ENCODE data around the gene EMILIN2.

EMILIN2 gene

DNA sequence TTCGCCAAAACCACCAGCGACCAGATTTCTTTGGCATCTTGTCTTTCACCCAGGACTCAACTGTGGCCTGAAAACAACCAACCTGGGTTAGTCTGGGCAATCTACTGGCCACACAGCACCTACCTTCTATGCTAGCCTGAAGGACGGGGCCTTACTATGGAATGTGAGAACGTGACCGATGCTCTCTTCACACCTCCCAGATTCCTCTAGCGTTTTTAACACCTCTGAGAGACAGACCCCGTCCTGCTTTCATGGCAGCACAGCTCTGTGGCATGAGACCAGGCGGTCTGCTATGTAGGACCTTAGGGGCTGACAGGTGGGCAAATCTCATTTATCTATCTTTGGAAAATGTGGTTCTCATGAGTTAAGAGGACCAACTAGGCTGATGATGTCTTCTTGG, 80.9 kb downstream of the EMILIN2 start:
- H2AFZ ChIP-seq (ENCODE audit: low read length): no peak overlapping the region
- no peak overlapping the region for H3K4me3 ChIP-seq (ENCODE audit: low read depth, low read length, poor library complexity, severe bottlenecking)
- no peaks in the 10 kb centered on the region for H3F3A ChIP-seq (ENCODE audit: insufficient read depth, low read length)
- no peaks in the 10 kb centered on the region for H3K27me3 ChIP-seq (ENCODE audit: insufficient read depth, low read length)
- TF ChIP-seq, protein P1, sequence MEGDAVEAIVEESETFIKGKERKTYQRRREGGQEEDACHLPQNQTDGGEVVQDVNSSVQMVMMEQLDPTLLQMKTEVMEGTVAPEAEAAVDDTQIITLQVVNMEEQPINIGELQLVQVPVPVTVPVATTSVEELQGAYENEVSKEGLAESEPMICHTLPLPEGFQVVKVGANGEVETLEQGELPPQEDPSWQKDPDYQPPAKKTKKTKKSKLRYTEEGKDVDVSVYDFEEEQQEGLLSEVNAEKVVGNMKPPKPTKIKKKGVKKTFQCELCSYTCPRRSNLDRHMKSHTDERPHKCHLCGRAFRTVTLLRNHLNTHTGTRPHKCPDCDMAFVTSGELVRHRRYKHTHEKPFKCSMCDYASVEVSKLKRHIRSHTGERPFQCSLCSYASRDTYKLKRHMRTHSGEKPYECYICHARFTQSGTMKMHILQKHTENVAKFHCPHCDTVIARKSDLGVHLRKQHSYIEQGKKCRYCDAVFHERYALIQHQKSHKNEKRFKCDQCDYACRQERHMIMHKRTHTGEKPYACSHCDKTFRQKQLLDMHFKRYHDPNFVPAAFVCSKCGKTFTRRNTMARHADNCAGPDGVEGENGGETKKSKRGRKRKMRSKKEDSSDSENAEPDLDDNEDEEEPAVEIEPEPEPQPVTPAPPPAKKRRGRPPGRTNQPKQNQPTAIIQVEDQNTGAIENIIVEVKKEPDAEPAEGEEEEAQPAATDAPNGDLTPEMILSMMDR (IDR thresholded peaks at IDR 0.05; ENCODE audit: low read length): no peak
- TF ChIP-seq EZH2 (IDR thresholded peaks at IDR 0.05; ENCODE audit: borderline replicate concordance, low read length): no peak
- no peak overlapping the region for H3K9ac ChIP-seq (ENCODE audit: low read length)
- no peak overlapping the region for H3K27ac ChIP-seq (ENCODE audit: low read depth, low read length, poor library complexity, severe bottlenecking)
- H3K4me1 ChIP-seq (ENCODE audit: insufficient read depth, low read length, severe bottlenecking): peaks cover 19% of the 10 kb centered on the region
- H3K9me3 ChIP-seq (ENCODE audit: low read length): no peaks in the 10 kb centered on the region
- H3K36me3 ChIP-seq (ENCODE audit: insufficient read depth, low read length): peaks cover 18% of the 10 kb centered on the region; the same call in 1 of the 2 replicates
- no peaks in the 10 kb centered on the region for H3K9me2 ChIP-seq (ENCODE audit: low read depth, low read length)
- H3K79me2 ChIP-seq (ENCODE audit: insufficient read depth, low read length): no peaks in the 10 kb centered on the region
- no peaks in the 10 kb centered on the region for H4K20me1 ChIP-seq (ENCODE audit: insufficient read depth, low read length)
- no peak overlapping the region for H3K4me2 ChIP-seq (ENCODE audit: low read length)

DNA sequence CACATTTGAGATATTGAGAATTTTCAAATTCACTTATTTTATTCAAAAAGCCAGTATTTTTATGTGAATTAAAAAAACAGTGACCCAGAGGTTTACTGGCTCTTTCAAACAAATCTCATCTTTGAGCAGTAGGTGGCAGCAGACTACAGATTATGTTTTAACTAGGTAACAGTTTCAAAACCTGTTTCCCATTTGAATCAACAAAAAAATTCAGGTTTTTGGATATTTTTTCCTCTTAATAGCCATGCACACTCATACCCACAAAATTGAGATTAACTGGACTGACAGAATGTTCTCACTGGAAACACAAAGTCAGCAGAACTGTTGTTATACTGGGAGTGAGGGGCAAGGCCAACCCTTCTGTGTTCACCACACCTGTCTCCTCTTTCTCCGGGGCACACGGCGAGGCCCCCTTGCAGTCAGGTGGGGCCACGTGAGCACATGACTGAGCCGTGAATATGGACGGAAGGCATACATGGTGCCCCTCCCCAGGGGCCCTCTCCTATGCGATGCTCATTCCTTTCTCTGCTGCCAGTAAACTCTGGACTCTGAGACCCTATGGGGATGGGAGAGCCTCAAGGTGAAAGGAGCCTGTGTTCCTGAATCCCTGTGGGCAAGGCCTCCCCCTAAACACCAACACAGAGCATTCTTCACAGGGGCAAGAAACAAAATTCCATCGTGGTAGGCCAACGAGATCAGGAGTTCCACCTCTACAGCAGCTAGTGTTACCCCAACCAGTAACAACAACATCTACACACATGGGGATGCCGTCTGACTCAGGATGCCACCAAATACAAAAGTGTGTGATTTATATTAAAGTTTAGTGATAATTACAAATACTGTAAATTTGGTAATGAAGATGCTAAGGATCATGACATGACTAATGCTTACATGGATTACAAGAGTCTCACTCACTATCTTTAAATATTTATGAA, 85.7 kb downstream of the EMILIN2 start:
- no peaks in the 10 kb centered on the region for H3K9me2 ChIP-seq (ENCODE audit: low read depth, low read length)
- H3K27me3 ChIP-seq (ENCODE audit: insufficient read depth, low read length): no peaks in the 10 kb centered on the region
- no peak overlapping the region for H3K4me2 ChIP-seq (ENCODE audit: low read length)
- H3K9me3 ChIP-seq (ENCODE audit: low read length): no peaks in the 10 kb centered on the region
- TF ChIP-seq, protein P1 (IDR thresholded peaks at IDR 0.05; ENCODE audit: low read length): peak; percentile 55
- no peak for TF ChIP-seq EZH2 (IDR thresholded peaks at IDR 0.05; ENCODE audit: borderline replicate concordance, low read length)
- H3K79me2 ChIP-seq (ENCODE audit: insufficient read depth, low read length): no peaks in the 10 kb centered on the region
- H3K4me1 ChIP-seq (ENCODE audit: insufficient read depth, low read length, severe bottlenecking): peaks cover 11% of the 10 kb centered on the region
- no peak overlapping the region; the same call in 1 of the 2 replicates for H3K9ac ChIP-seq (ENCODE audit: low read length)
- H3F3A ChIP-seq (ENCODE audit: insufficient read depth, low read length): no peaks in the 10 kb centered on the region
- H3K4me3 ChIP-seq (ENCODE audit: low read depth, low read length, poor library complexity, severe bottlenecking): no peak overlapping the region
- no peaks in the 10 kb centered on the region for H4K20me1 ChIP-seq (ENCODE audit: insufficient read depth, low read length)
- H2AFZ ChIP-seq (ENCODE audit: low read length): no peak overlapping the region
- peaks cover 2% of the 10 kb centered on the region; the same call in 1 of the 2 replicates for H3K36me3 ChIP-seq (ENCODE audit: insufficient read depth, low read length)
- H3K27ac ChIP-seq (ENCODE audit: low read depth, low read length, poor library complexity, severe bottlenecking): no peak overlapping the region

DNA sequence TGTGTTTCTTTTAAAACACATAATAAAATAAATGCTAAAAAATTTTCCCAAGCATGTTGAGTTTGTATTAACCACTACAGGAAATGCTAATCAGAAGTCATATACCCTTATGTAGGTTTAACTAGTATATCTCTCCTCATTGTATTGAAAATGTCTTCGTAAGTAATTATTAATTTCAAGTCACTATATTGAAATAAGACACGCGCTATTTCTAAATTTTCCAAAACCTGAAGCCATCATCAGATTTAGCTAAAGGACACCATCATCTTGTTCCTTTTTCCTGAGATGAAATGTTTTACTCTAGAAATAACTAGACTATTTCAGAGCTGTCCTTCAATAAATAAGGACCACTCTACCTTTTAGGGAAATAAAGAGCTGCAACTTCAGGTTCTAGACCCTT, 87.2 kb downstream of the EMILIN2 start:
- H3K4me3 ChIP-seq (ENCODE audit: low read depth, low read length, poor library complexity, severe bottlenecking): no peak overlapping the region
- no peak overlapping the region for H3K27ac ChIP-seq (ENCODE audit: low read depth, low read length, poor library complexity, severe bottlenecking)
- H3K9me3 ChIP-seq (ENCODE audit: low read length): no peaks in the 10 kb centered on the region
- TF ChIP-seq EZH2 (IDR thresholded peaks at IDR 0.05; ENCODE audit: borderline replicate concordance, low read length): no peak
- TF ChIP-seq, protein P1 (IDR thresholded peaks at IDR 0.05; ENCODE audit: low read length): no peak
- H3K9ac ChIP-seq (ENCODE audit: low read length): no peak overlapping the region
- no peaks in the 10 kb centered on the region for H3K9me2 ChIP-seq (ENCODE audit: low read depth, low read length)
- no peak overlapping the region for H2AFZ ChIP-seq (ENCODE audit: low read length)
- no peaks in the 10 kb centered on the region for H3F3A ChIP-seq (ENCODE audit: insufficient read depth, low read length)
- H3K36me3 ChIP-seq (ENCODE audit: insufficient read depth, low read length): no peaks in the 10 kb centered on the region
- no peaks in the 10 kb centered on the region for H4K20me1 ChIP-seq (ENCODE audit: insufficient read depth, low read length)
- no peaks in the 10 kb centered on the region for H3K79me2 ChIP-seq (ENCODE audit: insufficient read depth, low read length)
- peaks cover 7% of the 10 kb centered on the region for H3K4me1 ChIP-seq (ENCODE audit: insufficient read depth, low read length, severe bottlenecking)
- H3K27me3 ChIP-seq (ENCODE audit: insufficient read depth, low read length): no peaks in the 10 kb centered on the region
- H3K4me2 ChIP-seq (ENCODE audit: low read length): no peak overlapping the region

Data from OCI-LY1 (cell line).